SK-N-SH (cell line): ENCODE results near the gene MAPKAP1.
"Not testable (repeated sequence)": the region's sequence is repeated elsewhere in the genome, so short reads cannot be mapped to it uniquely, and the experiment has no call there.

Source experiments
- CTCF ChIP-seq: fragments of 200-600 bp; sonication (generic); IDR thresholded peaks from 2 replicates; pipeline ENCODE4 v1.6.1; 2017; ENCODE audit warnings: antibody characterized with exemption, mild to moderate bottlenecking, moderate library complexity
- EZH2phosphoT487 ChIP-seq: fragments of 200-600 bp; sonication (generic); IDR thresholded peaks from 2 replicates; pipeline ENCODE4 v1.6.1; 2017; ENCODE audit warnings: low read depth, mixed run types, mild to moderate bottlenecking, antibody characterized with exemption, moderate library complexity, borderline replicate concordance
- FOXJ3 ChIP-seq: sonication (generic); formaldehyde crosslinking; IDR thresholded peaks from 2 replicates; pipeline ENCODE4 v1.5.1; 2020; ENCODE audit warnings: mild to moderate bottlenecking, missing genetic modification reagents
- FOXM1 ChIP-seq: IDR thresholded peaks from 2 replicates; pipeline ENCODE4 v1.4.0; 2012; ENCODE audit warnings: low read depth, mild to moderate bottlenecking
- JUND ChIP-seq: IDR thresholded peaks from 2 replicates; pipeline ENCODE4 v1.4.0; 2012
- MXI1 ChIP-seq: IDR thresholded peaks from 2 replicates; pipeline ENCODE4 v1.6.1; 2012; ENCODE audit warnings: mild to moderate bottlenecking, low read depth, low read length, improper control_type of control experiment
- POLR2AphosphoS5 ChIP-seq: IDR thresholded peaks from 2 replicates; pipeline ENCODE4 v1.6.1; 2012; ENCODE audit warnings: low read depth, low read length
- RCOR1 ChIP-seq: fragments of 150-350 bp; IDR thresholded peaks from 2 replicates; pipeline ENCODE4 v1.6.1; 2017; ENCODE audit warnings: antibody characterized with exemption, low read length
- SMC3 ChIP-seq: IDR thresholded peaks from 2 replicates; pipeline ENCODE4 v1.6.1; 2012; ENCODE audit warnings: low read depth, low read length, improper control_type of control experiment
- TAF1 ChIP-seq: IDR thresholded peaks from 2 replicates; pipeline ENCODE4 v1.6.1; 2012; ENCODE audit warnings: low read depth, mild to moderate bottlenecking, low read length, moderate library complexity, borderline replicate concordance
- YY1 ChIP-seq: IDR thresholded peaks from 2 replicates; pipeline ENCODE4 v1.4.0; 2012; ENCODE audit warnings: low read depth, mild to moderate bottlenecking
- ZBTB33 ChIP-seq: IDR thresholded peaks from 2 replicates; pipeline ENCODE4 v1.4.0; 2012; ENCODE audit warnings: low read depth, borderline replicate concordance
- TF ChIP-seq, protein P1 (sequence below): IDR thresholded peaks from 2 replicates; pipeline ENCODE4 v1.4.0; 2012; ENCODE audit warnings: low read depth

DNA sequence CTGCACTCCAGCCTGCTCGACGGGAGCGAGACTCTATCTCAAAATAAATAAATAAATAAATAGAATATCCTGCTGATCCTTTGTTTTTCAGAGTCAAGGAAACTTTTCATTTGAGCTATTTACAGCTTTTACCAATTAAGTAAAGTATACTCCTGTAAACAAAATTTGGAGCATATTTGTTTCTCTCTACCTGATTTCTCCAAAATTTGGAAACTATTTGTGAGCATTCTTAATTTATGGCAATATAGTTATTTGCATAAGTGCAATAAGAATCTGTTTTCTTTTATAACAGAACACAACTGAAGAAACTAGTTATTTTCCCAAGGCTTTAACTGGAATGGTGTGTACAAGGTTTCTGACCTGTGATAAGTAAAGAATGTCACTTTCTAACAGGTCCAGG, 135.2 kb downstream of the MAPKAP1 start:
- not testable (repeated sequence) for TF ChIP-seq CTCF; POLR2AphosphoS5; SMC3; RCOR1; TAF1; ZBTB33; FOXJ3 (CRISPR knock-in tag); MXI1; YY1; FOXM1; JUND; EZH2phosphoT487
- TF ChIP-seq, protein P1, sequence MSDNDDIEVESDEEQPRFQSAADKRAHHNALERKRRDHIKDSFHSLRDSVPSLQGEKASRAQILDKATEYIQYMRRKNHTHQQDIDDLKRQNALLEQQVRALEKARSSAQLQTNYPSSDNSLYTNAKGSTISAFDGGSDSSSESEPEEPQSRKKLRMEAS: not testable (repeated sequence)
